Measurements from ENCODE around the gene SPOCK1.
"Not testable (repeated sequence)": the region's sequence is repeated elsewhere in the genome, so short reads cannot be mapped to it uniquely, and the experiment has no call there.

SPOCK1 gene

GRCh38 chr5:137393196-137393993, 105.7 kb downstream of the SPOCK1 start:
- no peak for DNase-seq

GRCh38 chr5:137392261-137392660, 106.9 kb downstream of the SPOCK1 start:
- DNase-seq, result no peak

GRCh38 chr5:137391044-137391443, 108.1 kb downstream of the SPOCK1 start:
- not testable (repeated sequence) for DNase-seq

GRCh38 chr5:137389042-137389441, 110.1 kb downstream of the SPOCK1 start:
- DNase-seq, result no peak

- no peak for DNase-seq
Observed at GRCh38 chr5:137385064-137385463, 114.1 kb downstream of the SPOCK1 start.

- no peak for DNase-seq
Observed at GRCh38 chr5:137383909-137384308, 115.2 kb downstream of the SPOCK1 start.

- no peak for DNase-seq
Observed at GRCh38 chr5:137381555-137381954, 117.6 kb downstream of the SPOCK1 start.

GRCh38 chr5:137379555-137380286, 119.4 kb downstream of the SPOCK1 start:
- no peak for DNase-seq

- no peak for DNase-seq
Observed at GRCh38 chr5:137375741-137376526, 123.2 kb downstream of the SPOCK1 start.

GRCh38 chr5:137374110-137374714, 124.9 kb downstream of the SPOCK1 start:
- DNase-seq, result no peak

- DNase-seq, result no peak
Observed at GRCh38 chr5:137372773-137373160, 126.4 kb downstream of the SPOCK1 start.

GRCh38 chr5:137372016-137372772, 126.9 kb downstream of the SPOCK1 start:
- no peak for DNase-seq

GRCh38 chr5:137370096-137371071, 128.7 kb downstream of the SPOCK1 start:
- DNase-seq, result no peak

GRCh38 chr5:137368651-137369050, 130.5 kb downstream of the SPOCK1 start:
- no peak for DNase-seq

- no peak for DNase-seq
Observed at GRCh38 chr5:137367951-137368350, 131.2 kb downstream of the SPOCK1 start.

- DNase-seq, result no peak
Observed at GRCh38 chr5:137366526-137366925, 132.6 kb downstream of the SPOCK1 start.

GRCh38 chr5:137365126-137365865, 133.8 kb downstream of the SPOCK1 start:
- no peak for DNase-seq

- DNase-seq, result no peak
Observed at GRCh38 chr5:137361280-137361679, 137.8 kb downstream of the SPOCK1 start.

GRCh38 chr5:137360607-137361006, 138.5 kb downstream of the SPOCK1 start:
- no peak for DNase-seq

- no peak for DNase-seq
Observed at GRCh38 chr5:137359941-137360340, 139.2 kb downstream of the SPOCK1 start.

Measured in activated CD8-positive, alpha-beta memory T cell treated with anti-CD3 and anti-CD28 coated beads, Interleukin-2, amount 50 U/mL, for 4 hours (primary cell).